NCI-H2029 (cell line): ENCODE results near the gene RFX3.

Experiments used
- DNase-seq: peaks from one replicate; lab custom pipeline; 2025; lab: John Stamatoyannopoulos, UW

Gene RFX3

DNA sequence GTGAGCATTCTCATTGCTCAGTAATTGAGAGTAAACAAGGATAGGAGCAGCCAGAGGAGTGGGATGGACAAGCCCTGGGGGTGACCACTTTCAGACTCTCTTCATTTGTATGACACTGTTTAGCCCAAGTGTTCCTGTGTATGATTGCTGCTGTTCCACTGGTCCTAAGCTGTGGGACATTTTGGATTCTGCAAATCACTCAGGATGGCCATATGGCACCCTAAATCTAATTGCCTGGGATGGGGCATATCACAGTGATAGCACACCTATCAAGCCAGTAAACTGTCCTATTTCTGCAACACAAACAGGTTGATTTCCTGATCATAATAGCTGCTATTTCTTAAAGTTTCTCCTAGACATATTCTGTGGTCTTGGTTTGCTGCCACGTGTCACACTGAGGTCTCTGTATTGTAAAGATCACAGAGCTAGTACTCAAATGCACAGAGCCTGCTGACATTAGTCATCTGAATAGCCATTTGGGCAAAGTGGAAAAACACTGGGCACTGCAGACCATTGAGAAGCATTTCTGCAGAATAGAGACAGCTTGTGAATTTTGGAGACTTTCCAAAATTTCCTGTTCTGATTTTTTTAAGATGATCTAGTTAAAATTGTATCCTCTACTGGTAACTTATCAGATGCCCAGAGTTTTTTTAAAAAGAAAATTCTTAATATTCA lies 320.2 kb downstream of the RFX3 start:
- no peak for DNase-seq

DNA sequence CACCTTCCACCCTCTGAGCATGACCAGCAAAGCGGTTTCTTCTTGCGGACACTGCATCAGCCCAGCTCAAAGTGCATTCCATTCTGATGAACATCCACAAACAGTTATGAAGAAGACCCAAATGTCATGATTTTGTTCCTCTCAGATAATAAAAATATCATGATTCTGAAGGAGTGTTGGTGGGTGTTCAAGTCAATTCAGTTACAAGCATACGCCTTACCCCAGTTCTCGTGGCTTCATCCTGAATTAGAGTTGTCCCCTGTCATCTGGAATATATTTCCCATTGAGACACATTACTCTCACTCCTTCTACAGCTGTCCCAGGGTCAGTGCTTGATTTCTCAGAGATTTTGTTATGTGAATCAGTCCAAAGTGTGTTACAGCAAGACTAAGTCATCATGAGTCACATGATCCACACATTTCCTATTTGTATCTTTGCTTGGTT lies 325.4 kb downstream of the RFX3 start:
- DNase-seq = no peak

DNA sequence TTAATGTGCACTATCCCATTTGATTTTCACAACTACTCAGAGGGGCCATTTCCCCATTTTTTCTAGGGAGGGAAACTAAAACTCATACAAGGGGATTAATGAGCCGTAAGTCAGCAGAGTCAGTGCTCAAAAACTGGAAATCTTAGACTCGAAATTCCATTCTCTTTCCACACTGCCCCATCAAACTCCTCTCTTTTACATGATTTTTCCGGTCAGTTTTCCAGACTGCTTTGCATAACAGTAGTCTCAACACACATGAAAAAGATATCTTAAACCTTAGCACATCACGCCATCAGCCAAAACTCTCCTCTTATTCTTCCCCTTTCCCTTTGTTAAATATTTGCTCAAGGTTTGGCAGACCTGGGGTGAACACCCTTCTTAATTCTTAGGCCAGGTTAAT lies 332.0 kb downstream of the RFX3 start:
- DNase-seq = no peak

DNA sequence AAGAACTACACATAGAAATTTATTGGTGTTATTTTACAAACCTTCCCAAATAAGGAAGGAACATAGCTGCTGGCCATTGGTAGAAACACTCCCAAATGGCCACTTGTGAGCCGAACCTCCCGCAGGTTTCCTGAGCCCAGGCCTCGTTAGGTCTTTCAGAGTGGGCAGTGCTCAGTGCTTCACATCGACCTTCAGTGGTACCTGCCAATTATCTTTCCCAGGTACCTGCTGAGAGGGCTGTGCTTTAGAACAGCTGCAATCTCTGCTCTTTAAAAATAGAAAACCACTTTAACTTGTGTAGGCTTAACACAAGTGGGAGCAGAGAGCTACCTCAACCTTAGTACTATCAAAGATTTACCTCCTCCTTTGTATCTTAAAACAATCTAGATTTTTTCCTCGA lies 334.1 kb downstream of the RFX3 start:
- no peak for DNase-seq

DNA sequence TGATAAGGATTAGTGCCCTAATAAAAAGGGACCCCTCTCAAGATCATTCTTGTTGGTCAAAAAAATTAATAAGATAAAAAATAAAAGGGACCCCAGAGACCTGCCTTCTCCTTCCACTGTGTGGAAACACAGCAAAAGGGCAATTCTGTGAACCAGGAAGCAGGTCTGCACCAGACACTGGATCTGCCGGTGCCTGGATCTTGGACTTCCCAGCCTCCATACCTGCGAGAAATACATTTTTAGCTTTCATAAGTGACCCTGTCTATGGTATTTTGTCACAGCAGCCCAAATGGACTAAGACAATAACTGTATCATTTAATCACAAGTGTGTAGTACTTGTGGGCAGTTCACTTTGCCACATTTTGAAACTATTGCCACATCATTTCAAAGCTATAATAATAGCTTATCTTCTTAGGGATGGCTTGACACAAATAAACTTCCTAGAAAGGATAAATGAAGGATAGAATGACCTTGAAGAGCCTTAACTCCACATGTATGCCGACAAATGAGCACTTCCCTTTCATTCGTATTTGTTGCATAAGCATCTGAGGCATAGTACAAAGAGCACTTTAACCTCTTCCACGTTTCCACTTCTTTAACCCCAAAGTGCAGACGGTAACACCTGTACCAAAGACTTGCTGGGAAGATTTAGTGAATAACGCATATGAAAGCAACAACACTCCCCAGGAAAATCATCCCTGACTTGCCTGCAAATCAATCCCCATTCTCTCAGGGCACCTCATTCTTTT lies 336.5 kb downstream of the RFX3 start:
- DNase-seq = no peak

- no peak for DNase-seq
These were observed 339.1 kb downstream of the RFX3 start for GRCh38 chr9:3186751-3187150.

GRCh38 chr9:3181049-3181953 lies 344.5 kb downstream of the RFX3 start:
- peak; percentile 26 for DNase-seq

DNA sequence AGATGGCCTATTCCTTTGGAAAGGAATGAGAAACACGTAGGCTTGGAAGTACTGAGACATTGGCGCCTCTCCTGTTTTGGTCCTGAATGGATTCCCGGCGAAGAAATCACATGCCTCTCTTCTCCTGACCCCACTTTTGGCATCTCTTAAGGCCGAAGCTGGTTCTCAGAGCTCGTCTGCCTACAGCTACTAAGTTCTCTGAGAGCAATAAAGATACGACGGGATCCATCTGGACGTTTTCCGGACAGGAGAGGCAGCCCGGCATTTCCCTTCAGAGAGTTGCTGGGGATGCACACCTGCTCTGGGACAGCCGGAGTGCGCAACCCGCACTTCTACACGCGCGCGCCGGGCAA lies 345.1 kb downstream of the RFX3 start:
- DNase-seq = no peak

GRCh38 chr9:3179711-3180110 lies 346.1 kb downstream of the RFX3 start:
- DNase-seq = no peak

GRCh38 chr9:3177936-3178335 lies 347.9 kb downstream of the RFX3 start:
- no peak for DNase-seq

- no peak for DNase-seq
These were observed 348.5 kb downstream of the RFX3 start for GRCh38 chr9:3177146-3177761.

GRCh38 chr9:3173374-3173773 lies 352.4 kb downstream of the RFX3 start:
- DNase-seq = no peak

GRCh38 chr9:3170819-3171218 lies 355.0 kb downstream of the RFX3 start:
- DNase-seq = no peak
